Hematopoietic multipotent progenitor cell treated with erythropoietin and hydrocortisone succinate and interleukin-3 and kit ligand, for 4 days (in vitro differentiated cells): ENCODE results near the gene UGT8.
"Not testable (repeated sequence)": the region's sequence is repeated elsewhere in the genome, so short reads cannot be mapped to it uniquely, and the experiment has no call there.

ENCODE experiments used
- DNase-seq: peaks from one replicate; pipeline ENCODE4 v3.0.0-alpha.2; 2015

UGT8 gene

DNA sequence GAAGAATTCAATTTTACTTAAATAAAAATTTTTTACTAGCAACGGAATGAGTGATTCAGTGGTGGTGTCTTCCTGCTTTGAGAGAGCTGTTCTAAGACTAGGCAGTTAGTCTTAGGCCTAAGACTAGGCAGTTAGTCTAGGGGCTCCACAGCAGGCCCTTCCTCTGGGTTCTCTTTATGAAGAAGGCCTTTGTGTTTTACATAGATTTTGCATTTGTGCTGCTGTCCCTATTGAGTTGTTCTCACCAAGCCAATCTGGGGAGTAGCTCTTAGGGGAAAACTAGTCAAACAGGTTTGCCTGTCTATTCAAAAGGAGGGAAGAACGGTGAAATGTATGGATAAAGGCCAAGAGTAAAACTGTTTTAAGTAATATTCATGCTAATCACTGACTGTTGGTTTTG is 7.6 kb downstream of the UGT8 start:
- DNase-seq = no peak

DNA sequence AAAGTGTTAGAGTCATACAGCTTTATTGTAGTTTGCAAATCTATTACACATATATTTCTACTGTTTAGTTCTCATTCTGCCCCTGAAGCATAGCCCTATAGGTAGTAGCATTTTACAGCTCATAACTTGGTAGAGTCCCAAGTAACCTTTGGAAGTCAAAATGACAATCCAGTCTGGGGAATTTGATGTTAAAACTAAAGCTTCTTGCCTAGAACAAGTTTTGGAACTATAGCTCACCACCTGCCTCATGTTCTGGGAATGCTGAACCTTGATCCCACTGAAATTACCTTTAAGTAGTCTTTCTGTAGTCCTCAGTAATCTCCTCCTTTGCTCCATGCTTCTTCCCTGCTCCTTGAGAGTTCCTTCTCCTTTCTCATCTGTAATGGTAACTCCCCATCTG is 8.4 kb downstream of the UGT8 start:
- no peak for DNase-seq

DNA sequence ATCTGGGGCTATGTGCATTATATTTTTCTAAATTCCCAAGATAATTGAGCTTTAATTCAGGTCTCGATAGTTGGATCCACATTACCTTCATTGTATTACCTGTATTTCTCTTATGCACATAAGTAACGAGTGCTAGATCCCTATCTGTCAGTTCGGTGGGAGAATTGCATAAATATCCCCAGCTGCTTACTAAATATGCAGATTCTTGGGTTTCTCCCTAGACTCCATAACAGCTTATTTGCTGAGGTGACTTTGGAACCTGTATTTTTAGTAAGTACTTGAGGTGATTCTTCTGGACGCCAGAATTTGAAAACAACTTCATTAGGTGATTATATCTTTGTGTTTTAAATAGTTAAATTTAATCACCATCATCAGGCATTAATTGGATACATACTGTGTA is 15.0 kb downstream of the UGT8 start:
- no peak for DNase-seq

DNA sequence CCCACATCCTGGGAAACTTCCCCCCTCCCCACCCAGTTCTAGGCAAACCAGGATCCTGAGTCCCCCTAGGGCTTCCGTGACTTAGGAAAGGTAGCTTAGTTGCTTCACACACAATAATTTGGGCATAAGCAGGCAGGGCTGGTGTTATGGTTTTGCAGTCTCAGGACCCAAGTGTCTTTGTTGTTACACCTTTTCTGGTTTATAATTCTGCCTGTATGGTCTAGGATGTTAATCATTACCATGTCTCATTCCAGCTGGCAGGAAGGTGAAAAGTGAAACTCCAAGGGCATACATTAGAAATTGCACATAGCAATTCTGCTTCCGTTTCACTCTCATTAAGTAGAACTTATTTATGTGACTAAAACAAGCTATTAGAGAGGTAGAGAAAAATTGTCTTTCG is 16.8 kb downstream of the UGT8 start:
- DNase-seq = no peak

DNA sequence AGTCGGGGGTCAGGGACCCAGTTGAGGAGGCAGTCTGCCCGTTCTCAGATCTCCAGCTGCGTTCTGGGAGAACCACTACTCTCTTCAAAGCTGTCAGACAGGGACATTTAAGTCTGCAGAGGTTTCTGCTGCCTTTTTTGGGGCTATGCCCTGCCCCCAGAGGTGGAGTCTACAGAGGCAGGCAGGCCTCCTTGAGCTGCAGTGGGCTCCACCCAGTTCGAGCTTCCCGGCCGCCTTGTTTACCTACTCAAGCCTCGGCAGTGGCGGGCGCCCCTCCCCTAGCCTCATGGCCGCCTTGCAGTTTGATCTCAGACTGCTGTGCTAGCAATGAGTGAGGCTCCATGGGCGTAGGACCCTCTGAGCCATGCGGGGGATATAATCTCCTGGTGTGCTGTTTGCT is 17.4 kb downstream of the UGT8 start:
- DNase-seq = not testable (repeated sequence)

DNA sequence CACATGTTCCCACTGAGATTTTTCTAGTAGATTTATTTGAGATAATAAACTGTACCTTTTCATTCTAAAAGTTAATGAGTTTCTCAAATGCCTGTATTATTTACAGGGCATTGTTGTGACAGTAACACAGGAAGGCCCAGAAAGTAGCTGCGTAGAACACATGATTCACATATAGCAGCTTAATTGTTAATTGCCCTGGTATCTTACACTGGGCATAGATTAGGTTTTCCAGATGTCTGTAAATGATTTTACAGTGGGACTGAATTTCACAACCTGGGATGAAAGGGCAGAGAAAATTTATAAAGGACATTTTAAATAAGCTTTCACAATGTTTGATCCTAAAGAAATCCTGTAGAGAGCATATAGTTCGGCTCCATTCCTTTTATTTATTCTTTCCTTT is 27.6 kb downstream of the UGT8 start:
- no peak for DNase-seq

DNA sequence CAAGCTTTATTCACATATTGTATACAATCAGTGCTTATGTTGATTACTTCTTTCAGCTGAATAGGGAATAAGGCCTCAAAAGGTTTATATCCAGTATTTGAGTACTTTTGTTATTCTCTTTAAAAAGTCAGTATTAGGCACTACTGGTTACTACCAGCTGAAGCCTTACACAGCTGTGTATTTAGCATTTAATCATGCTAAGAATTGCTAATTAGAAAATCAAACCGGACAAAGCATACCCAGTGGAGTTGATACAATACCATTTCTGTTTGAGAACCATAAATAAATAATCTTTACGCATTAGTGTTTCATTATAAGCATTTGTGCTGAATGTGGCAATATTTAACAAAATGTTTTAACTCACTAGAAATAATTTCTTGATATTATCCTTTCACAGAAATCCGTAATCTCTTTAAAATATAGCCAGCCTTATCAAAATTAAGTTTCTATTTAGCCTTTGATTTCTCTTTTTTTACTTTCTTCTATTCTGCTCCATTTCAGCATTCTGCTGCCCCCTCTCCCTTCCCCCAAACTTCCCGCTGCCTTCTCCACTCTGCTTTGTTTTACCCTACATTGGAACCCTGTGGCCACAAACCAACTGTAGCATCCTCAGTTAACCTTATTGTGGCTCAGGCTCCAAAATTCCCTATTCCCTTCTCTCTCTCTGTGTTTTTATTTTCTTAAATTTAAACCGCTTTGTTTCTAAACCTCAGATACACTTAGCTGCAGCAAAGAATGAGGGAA is 37.8 kb downstream of the UGT8 start:
- DNase-seq = no peak

DNA sequence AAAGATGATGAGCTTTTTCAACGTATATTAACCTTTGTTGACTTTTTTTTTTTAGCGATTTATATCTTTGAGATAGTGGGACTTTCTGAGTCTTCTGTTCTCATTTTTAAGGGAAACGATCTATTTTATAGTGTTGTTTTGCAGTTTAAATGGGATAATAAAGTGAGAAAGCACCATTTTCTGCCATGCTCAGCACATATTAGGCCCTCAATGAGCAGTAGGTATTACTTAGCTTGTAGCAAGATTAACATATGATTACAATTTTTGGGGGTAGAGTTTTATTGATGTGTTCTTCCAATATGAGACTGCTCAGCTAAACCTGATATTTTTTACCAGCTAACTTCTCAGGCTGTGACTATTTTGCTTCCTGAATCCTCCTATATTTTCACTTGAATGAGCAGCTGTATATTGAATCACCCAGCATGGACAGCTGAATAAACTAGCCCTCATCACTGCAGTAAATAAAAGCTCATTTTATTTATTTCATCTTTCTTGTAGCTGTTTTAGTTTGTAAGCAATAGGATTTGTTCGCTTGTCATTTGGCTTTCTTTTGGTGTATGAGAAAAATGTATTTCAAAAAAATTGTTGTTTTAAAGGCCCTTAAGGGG is 43.7 kb downstream of the UGT8 start:
- DNase-seq = no peak

DNA sequence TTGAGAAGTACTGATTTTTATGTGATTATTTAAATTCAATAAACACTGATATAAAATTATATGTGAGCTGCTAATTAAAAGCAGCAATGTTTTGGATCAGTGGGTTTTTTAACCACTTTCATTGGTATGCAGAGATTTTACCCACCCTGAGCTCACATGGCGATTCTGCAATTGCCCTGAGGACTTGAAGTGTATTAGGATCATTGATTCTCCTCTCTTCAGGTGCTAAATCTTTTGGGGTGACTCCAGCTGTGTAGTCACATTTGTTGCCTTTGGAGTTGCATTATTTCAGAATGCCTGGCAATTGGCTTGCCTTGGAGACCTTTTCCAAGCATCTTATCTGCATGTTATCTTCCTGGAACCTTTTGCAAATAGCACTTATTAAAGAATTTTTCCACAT is 51.3 kb downstream of the UGT8 start:
- DNase-seq = no peak

DNA sequence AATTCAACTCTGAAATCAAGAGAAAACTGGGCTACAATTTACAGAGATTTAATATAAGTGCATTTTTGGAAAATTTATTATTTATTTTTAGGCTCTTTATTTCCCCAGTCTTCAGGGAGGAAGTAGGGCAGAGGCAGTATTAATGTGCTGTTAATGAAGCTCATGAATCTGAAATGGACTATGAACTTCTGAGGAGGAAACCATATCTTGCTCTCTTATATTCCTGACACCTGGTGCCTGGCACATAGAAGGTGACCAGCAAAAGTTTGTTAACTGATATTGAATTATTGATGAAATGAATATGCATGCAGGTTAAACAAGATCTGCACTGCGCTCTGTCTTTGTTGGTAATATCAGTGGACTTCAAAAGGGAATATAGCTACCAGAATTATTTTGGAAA is 55.1 kb downstream of the UGT8 start:
- DNase-seq = no peak

DNA sequence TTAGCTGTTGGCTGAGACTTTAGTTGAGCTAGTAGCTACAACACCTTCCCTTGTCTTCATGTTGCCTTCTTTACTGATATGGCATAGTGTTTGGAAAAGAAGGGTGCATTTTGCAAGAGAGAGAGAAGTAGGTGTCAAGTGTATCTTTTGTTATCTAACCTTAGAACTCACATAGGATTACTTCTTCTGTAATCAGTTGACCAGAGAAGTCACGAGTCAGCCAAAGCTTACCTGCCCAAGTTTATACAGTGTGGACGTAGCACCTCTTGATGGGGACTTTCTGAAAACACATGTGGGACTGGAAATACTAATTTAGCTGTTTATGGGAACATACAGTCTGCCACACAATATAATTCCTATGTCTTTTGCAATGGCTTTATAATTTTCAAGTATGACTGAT is 56.0 kb downstream of the UGT8 start:
- DNase-seq = no peak

DNA sequence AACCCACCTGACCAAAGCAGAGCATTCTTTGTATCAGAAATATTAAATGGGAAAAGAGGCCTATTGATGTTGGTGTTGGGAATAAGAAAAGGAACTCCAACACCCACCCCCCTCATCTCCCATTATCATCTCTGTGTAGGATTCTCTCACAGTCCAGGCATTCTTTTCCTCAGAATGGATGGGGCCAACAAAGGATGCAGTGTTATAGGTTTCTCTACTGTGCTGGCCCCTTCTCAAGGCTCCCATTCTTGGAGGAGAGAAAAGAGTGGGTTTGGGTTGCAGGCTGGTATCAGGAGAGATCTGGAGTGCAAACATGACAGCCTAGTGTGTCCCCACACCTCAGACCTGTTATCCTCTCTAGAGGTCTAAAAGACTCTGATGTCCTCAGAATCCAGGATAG is 59.6 kb downstream of the UGT8 start:
- no peak for DNase-seq

DNA sequence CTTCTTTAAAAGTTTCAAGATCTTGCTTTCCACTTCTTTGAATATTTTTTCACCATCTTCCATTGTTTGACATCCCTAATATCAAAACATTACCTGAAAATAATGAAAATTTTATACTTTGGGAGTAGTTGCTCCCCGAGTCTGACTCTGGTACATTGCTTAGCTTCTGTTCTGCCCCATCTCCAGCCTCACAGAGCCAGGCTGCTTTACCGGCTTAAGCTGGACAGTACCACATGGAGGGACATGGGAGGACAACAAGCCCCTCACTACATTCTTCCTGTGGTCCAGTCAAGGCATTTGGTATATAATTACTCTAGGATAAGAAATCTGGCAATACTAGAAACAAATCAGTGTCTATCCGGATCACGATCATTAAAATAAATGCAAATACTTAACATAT is 60.2 kb downstream of the UGT8 start:
- DNase-seq = no peak

DNA sequence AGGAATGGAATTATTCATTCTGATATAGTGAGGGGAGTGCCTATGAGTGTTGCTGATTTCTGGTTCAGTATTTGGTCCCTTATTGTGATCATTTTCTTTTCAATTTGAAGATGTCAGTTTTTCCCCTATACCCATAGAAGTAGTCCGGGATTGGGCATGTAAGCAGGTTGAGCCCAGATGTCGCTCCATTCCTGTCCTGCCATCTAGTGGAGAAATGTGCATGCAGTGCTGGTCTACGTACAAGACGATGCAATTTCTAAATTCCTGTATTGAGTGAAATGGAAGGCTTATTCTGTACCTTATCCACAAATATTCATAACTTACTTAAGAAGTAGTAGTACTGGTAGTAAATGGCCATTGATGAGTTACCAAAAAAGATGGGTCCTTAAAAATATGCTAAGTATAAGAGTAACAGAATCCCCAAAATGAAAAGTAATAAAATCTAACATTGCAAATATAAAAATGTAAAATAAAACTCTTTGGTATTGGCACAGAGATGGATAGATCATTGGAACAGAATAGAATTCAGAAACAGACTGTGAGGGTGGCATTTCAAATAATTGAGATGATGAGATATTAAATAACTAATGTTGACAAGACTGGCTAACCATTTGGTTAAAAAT is 60.9 kb downstream of the UGT8 start:
- peak; percentile 73 for DNase-seq

DNA sequence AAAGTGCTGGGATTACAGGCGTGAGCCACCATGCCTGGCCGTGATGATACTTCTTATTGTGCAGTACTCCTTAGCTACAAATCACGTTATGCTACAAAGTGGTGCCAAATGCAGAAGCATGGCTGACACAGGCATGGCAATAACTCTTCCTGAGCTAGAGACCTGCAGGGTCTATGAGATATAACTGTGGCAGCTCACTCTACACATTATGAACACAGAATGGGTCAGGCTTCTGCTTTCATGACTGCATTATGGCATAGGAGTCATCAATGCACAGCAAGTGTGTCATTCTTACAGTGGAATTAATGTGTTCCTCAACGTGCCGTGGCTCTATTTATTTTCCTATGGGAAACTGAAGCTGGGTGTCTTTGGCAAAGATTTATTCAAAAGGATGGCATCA is 64.5 kb downstream of the UGT8 start:
- DNase-seq = no peak

DNA sequence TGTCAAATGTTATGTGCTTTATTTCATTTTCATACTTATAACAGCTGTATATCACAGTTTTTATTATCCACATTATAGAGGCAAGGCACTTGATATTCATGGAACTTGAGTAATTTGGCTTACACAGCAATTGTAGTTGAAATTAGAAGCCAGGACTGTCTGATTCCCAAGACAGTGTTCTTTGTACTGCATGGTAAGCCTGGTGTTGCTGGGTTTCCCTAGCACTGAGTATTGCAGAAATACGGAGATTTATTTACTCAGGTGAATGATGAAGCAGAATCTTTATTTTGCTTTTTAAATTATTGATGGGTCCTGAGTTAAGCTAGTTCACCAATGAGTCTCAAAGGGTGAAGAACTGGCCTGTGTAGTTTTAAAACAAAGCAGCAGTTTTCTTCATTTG is 70.0 kb downstream of the UGT8 start:
- no peak for DNase-seq

DNA sequence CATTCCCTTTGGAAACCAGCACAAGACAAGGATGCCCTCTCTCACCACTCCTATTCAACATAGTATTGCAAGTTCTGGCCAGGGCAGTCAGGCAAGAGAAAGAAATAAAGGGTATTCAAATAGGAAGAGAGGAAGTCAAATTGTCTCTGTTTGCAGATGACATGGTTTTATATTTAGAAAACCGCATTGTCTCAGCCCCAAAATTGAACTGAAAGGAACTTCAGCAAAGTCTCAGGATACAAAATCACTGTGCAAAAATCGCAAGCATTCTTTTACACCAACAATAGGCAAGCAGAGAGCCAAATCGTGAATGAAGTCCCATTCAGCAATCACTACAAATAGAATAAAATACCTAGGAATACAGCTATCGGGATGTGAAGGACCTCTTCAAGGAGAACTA is 72.1 kb downstream of the UGT8 start:
- DNase-seq = not testable (repeated sequence)

DNA sequence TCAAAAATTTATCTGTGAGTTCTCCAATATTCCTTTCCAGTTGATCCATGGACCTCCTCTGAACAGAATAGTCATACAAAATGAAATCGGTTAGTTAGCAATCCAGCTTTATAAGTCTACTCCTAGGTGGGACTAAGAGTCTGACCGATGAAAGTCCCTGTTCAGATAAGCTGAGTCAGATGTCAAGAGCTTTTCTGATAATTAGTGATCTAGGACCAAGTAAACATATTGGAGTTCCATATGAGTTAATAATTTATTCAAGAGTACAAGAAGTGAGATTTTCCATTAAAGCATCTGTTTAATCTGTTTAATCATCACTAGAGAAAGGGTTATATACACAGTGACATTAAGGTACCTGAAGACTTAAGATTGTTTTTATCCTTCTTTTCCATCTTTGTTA is 74.7 kb downstream of the UGT8 start:
- no peak for DNase-seq

DNA sequence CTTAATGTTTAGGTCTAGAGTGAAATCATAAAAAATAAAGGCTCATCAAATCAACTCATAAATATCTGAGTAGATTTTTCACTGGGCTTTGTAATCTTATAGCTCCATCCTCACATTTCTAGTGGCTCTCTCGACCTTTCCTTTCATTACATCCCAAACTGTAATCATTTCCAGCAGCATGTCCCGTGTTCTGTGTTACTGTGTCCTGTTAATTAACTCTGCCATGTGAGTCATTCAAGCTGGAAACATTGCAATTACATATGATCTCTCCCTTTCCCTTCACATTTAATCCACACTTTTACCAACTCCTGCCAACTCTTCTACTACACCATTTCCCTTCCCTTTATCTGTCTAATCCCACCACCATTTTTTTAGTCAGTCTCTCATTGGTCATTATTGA is 75.5 kb downstream of the UGT8 start:
- no peak for DNase-seq

DNA sequence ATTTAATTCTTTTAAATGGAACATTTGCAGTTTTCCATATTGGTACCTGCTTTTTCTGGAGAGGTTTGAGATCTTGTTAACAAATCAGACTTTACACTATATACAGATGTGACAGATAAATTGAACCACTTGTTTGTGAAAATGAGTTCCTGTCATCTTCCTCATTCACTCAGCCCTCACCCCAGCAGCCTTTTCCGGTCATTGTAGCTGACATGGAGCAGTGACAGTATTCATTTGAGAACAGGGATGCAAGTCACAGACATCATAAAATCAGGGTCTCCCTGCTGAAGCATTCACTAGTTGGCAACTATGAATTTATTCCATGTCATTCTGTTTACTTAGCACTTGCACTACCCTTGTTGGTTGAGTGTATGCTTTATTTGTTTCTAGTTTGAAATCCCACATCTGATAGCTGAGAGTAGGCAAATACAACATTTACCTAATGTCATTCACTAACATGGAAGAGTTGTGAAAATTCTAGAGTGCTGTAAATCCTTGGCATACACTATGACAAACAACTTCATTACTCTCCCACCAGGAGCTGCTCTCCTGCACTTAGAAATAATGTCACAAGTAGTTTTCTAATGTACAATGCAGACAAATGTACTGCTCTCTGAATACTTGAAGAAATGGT is 78.9 kb downstream of the UGT8 start:
- DNase-seq = no peak

DNA sequence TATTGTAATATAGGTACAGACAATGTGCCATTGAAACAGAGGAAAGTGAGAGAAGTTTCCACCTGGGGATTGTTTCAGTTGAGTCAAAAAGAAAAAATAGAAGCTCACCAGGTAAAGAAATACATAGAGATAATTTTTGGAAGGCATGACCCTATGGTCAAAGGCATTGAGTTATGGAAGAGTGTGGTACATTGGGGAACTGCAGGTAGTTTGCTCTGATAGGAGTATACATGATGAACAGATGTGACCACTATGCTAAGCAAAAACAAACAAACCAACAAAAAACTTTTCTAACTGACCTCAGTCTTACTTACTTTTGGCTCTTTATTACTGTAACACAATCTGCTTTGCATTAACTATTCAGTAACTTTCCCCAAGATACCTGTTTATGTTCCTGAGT is 85.9 kb downstream of the UGT8 start:
- no peak for DNase-seq

DNA sequence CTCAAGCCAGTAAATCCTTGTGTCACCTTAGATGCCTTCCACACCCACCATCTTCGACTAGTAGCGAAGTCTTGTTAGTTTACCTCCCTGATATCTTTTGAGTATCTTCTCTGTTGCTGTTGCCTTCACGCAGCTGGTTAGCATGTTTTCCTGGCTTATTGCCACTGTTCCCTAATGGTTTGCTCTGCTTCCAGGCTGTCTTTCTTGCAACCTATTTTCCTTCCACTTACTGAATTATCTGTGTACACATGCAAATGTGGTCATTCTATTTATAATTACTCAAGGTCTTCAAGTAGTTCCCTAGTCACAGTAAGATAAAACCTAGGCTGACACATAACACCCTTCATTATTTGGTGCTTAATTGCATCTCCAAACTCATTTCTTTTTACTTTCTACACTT is 89.5 kb downstream of the UGT8 start:
- DNase-seq = no peak

DNA sequence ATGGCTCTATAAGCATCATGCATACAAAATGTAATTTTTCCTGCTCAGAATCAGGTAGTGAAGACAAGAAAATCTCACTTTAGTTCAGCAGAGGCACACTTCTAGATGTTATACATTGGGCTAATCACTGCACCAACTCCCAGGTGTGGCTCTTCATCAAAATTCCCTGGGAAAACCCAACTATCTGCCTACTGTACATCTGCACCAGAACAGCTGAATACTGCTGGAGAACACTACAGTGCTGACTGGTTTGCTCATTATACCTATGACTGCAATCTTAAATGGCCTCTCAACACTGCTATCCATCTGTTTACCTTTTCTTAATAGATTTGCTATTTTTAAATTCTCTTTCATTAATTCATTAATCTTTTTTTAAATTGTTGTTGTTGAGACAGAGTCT is 92.0 kb downstream of the UGT8 start:
- no peak for DNase-seq

DNA sequence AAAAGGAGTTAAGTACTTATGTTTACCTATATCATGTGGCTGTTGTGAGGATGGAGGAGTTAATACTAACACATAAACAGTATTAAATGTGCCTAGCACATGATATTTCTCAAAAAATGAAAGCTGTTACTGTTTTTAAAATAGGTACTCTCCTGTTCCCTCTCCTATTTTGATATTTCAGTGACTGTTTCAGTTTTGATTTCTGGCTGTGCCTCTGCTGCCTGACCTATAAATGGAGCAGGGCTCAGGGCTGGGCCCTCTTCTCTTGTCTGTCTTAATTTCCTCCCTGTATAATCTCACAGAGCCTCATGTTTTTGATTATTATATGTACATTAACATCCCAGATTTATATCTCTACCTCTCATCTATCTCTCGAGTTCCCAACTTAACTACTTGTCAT is 93.3 kb downstream of the UGT8 start:
- DNase-seq = no peak
